ENCODE results near the gene ENTREP3. TPM values are rescaled to one million over a fixed set of nuclear protein-coding genes. Genes with fewer than 3 reads are reported as not detected.

The ENTREP3 gene, protein sequence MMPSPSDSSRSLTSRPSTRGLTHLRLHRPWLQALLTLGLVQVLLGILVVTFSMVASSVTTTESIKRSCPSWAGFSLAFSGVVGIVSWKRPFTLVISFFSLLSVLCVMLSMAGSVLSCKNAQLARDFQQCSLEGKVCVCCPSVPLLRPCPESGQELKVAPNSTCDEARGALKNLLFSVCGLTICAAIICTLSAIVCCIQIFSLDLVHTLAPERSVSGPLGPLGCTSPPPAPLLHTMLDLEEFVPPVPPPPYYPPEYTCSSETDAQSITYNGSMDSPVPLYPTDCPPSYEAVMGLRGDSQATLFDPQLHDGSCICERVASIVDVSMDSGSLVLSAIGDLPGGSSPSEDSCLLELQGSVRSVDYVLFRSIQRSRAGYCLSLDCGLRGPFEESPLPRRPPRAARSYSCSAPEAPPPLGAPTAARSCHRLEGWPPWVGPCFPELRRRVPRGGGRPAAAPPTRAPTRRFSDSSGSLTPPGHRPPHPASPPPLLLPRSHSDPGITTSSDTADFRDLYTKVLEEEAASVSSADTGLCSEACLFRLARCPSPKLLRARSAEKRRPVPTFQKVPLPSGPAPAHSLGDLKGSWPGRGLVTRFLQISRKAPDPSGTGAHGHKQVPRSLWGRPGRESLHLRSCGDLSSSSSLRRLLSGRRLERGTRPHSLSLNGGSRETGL
- 55.8 TPM for polyA plus RNA-seq (2013, experiment 1 of 2)
- polyA plus RNA-seq (2013, experiment 2 of 2), result 56.4 TPM

GRCh38 chr1:155255243-155256007 is at the start of gene ENTREP3:
TSS of gene ENTREP3 (minus strand) at chr1:155255483. CDS start at chr1:155254877, 606 bp downstream.
- H3K4me3 ChIP-seq (ENCODE audit: low read length in 2 of 2), result peak within 1 kb of the TSS; percentile 70 to 83
- H4K8ac ChIP-seq (ENCODE audit: low read depth, low read length), result no peak within 1 kb of the TSS

DNA sequence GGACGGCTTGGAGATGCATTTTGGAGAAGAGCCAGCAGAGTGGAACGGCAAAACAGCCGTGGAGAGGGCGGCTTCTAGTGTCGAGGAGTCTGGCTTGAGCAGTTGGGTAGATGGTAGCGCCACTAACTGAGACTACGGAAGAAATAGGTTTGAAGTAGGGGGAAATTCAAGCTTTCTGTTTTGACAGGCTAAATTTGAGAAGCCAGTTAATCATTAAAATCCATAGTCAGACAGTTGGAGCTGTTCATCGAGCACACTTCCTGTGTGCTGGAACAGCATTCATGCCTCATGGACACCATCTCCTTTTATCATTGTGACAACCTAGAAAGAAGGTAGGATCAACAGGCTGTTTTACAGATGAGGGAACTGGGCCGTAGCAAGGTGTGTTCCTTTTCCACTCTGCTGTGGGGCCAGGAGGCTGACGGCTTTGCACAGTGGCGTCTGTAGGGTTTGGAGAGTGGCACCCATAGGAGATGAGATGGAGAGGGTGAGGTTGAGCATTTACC is 49.3 kb upstream of the ENTREP3 start:
- no peak overlapping the region for H3K4me2 ChIP-seq (ENCODE audit: insufficient read depth, low read length, poor library complexity, severe bottlenecking)
- H2AFZ ChIP-seq (ENCODE audit: low read length), result no peak overlapping the region
- no peak overlapping the region for H3K14ac ChIP-seq (ENCODE audit: low read length)
- no CpG with 5 or more reads among the region's 11 CpGs for WGBS, 2 donors (ENCODE audit: extremely low coverage in 2 of 2, insufficient read length in 2 of 2, insufficient replicate concordance in 1 of 2)
- H2BK12ac ChIP-seq (ENCODE audit: low read length), result peak overlapping the region; percentile 75
- no peak overlapping the region for H4K91ac ChIP-seq (ENCODE audit: low read depth, low read length, poor library complexity)
- H3K9ac ChIP-seq (ENCODE audit: low read depth, low read length, poor library complexity), result no peak overlapping the region
- H3K18ac ChIP-seq (ENCODE audit: low read length), result no peak overlapping the region
- peaks cover 1% of the 10 kb centered on the region for H3K79me1 ChIP-seq (ENCODE audit: low read depth, low read length)
- H3K4me3 ChIP-seq (ENCODE audit: low read length in 2 of 2), result no peak overlapping the region
- H3K4ac ChIP-seq (ENCODE audit: low read length), result peak overlapping the region; percentile 43
- H3K36me3 ChIP-seq (replicated peaks in 1 of 2; ENCODE audit: control insufficient read depth in 2 of 2, insufficient read depth in 2 of 2, low read length in 2 of 2), result peaks cover 0 to 2% of the 10 kb centered on the region in 2 donors
- H3K27me3 ChIP-seq (ENCODE audit: control insufficient read depth in 3 of 3, insufficient read depth in 3 of 3, low read depth in 1 of 3, low read length in 3 of 3), result no peaks in the 10 kb centered on the region
- no peak for DNase-seq (ENCODE audit: low spot score)
- H4K8ac ChIP-seq (ENCODE audit: low read depth, low read length), result no peak overlapping the region
- peak overlapping the region; percentile 76 for H2BK15ac ChIP-seq (ENCODE audit: low read length)
- no peak overlapping the region for H2AK5ac ChIP-seq (ENCODE audit: low read depth, low read length)
- no peak overlapping the region for H3K27ac ChIP-seq (replicated peaks; ENCODE audit: low read length)
- no peak overlapping the region for H2BK5ac ChIP-seq (ENCODE audit: low read length)
- H3K23ac ChIP-seq (ENCODE audit: low read depth, low read length, poor library complexity), result no peak overlapping the region
- H3K9me3 ChIP-seq (replicated peaks in 1 of 2; ENCODE audit: control insufficient read depth in 2 of 2, insufficient read depth in 1 of 2, low read depth in 1 of 2, low read length in 2 of 2), result no peaks in the 10 kb centered on the region
- peaks cover 8 to 10% of the 10 kb centered on the region in 2 donors for H3K4me1 ChIP-seq (ENCODE audit: control insufficient read depth in 2 of 2, insufficient read depth in 1 of 2, low read depth in 1 of 2, low read length in 2 of 2)
- no peak overlapping the region for H2BK120ac ChIP-seq (ENCODE audit: low read depth, low read length)

More at GRCh38 chr1:155255243-155256007, at the start of gene ENTREP3:
- H3K18ac ChIP-seq (ENCODE audit: low read length), result peak within 1 kb of the TSS; percentile 99
- peak within 1 kb of the TSS; percentile 80 for H3K27ac ChIP-seq (replicated peaks; ENCODE audit: low read length)
- DNase-seq (ENCODE audit: low spot score), result peak; percentile 87
- peak within 1 kb of the TSS; percentile 99 for H3K9ac ChIP-seq (ENCODE audit: low read depth, low read length, poor library complexity)
- H3K23ac ChIP-seq (ENCODE audit: low read depth, low read length, poor library complexity), result peak within 1 kb of the TSS; percentile 94
- H3K14ac ChIP-seq (ENCODE audit: low read length), result peak within 1 kb of the TSS; percentile 90
- peaks cover 21 to 29% of the 10 kb centered on the region in 2 donors for H3K4me1 ChIP-seq (ENCODE audit: control insufficient read depth in 2 of 2, insufficient read depth in 1 of 2, low read depth in 1 of 2, low read length in 2 of 2)
- no peak within 1 kb of the TSS for H2BK12ac ChIP-seq (ENCODE audit: low read length)
- peaks cover 7 to 50% of the 10 kb centered on the region in 2 donors for H3K36me3 ChIP-seq (replicated peaks in 1 of 2; ENCODE audit: control insufficient read depth in 2 of 2, insufficient read depth in 2 of 2, low read length in 2 of 2)
- H2BK15ac ChIP-seq (ENCODE audit: low read length), result peak within 1 kb of the TSS; percentile 23
- no CpG with 5 or more reads among the region's 54 CpGs for WGBS, 2 donors (ENCODE audit: extremely low coverage in 2 of 2, insufficient read length in 2 of 2, insufficient replicate concordance in 1 of 2)
- H2BK120ac ChIP-seq (ENCODE audit: low read depth, low read length), result peak within 1 kb of the TSS; percentile 48
- H3K27me3 ChIP-seq (ENCODE audit: control insufficient read depth in 3 of 3, insufficient read depth in 3 of 3, low read depth in 1 of 3, low read length in 3 of 3), result no peaks in the 10 kb centered on the region
- H3K4me2 ChIP-seq (ENCODE audit: insufficient read depth, low read length, poor library complexity, severe bottlenecking), result peak within 1 kb of the TSS; percentile 94
- H2AFZ ChIP-seq (ENCODE audit: low read length), result peak within 1 kb of the TSS; percentile 97
- peaks cover 16% of the 10 kb centered on the region for H3K79me1 ChIP-seq (ENCODE audit: low read depth, low read length)
- peak within 1 kb of the TSS; percentile 79 for H2BK5ac ChIP-seq (ENCODE audit: low read length)
- H3K9me3 ChIP-seq (replicated peaks in 1 of 2; ENCODE audit: control insufficient read depth in 2 of 2, insufficient read depth in 1 of 2, low read depth in 1 of 2, low read length in 2 of 2), result no peaks in the 10 kb centered on the region
- peak within 1 kb of the TSS; percentile 41 for H2AK5ac ChIP-seq (ENCODE audit: low read depth, low read length)
- peak within 1 kb of the TSS; percentile 57 for H3K4ac ChIP-seq (ENCODE audit: low read length)
- H4K91ac ChIP-seq (ENCODE audit: low read depth, low read length, poor library complexity), result peak within 1 kb of the TSS; percentile 57

DNA sequence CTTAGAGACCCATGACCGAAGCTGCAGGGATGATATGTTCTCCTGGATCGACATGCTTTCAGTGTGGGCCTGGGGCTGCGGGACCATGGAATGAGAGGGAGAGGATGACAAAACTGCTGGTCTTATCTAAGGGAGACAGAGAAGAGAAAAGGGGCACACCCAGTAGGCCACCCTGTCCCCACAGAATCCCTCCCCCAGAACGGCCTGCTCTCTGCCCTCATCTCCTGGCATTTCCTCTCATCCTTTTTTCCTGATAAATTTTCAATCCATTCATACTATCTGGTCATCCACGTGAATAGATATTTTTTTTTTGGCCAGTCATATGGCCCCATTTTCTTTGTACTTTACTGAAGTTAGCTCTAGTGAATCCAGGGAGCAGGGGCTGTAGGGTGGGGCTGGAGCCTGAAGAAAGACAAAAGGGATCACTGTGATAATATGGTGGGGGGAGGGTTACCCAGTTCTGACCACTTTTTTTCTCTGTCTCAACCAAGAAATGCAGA is 46.1 kb upstream of the ENTREP3 start, which contains the start of gene PKLR:
Gene PKLR, minus strand, starts transcription at position 97 of the 500 bp plus-strand sequence. Its CDS starts 43 bp downstream, at position 54.
- Histone ChIP-seq H3K27me3 (ENCODE audit: control insufficient read depth in 3 of 3, insufficient read depth in 3 of 3, low read depth in 1 of 3, low read length in 3 of 3) (peaks cover 0 to 6% (median 2%) of the 10 kb centered on the region in 3 experiments), H3K4me1 (ENCODE audit: control insufficient read depth in 2 of 2, insufficient read depth in 1 of 2, low read depth in 1 of 2, low read length in 2 of 2) (peaks cover 5 to 6% of the 10 kb centered on the region in 2 donors), H2AFZ (ENCODE audit: low read length) (peak within 1 kb of the TSS; percentile 49), H3K79me1 (ENCODE audit: low read depth, low read length) (no peaks in the 10 kb centered on the region), H4K91ac (ENCODE audit: low read depth, low read length, poor library complexity) (no peak within 1 kb of the TSS), H3K4me2 (ENCODE audit: insufficient read depth, low read length, poor library complexity, severe bottlenecking) (no peak within 1 kb of the TSS), H3K4ac (ENCODE audit: low read length) (no peak within 1 kb of the TSS), H3K9ac (ENCODE audit: low read depth, low read length, poor library complexity) (peak within 1 kb of the TSS; percentile 38), H3K27ac (replicated peaks; ENCODE audit: low read length) (no peak within 1 kb of the TSS), H3K9me3 (replicated peaks in 1 of 2; ENCODE audit: control insufficient read depth in 2 of 2, insufficient read depth in 1 of 2, low read depth in 1 of 2, low read length in 2 of 2) (no peaks in the 10 kb centered on the region), H4K8ac (ENCODE audit: low read depth, low read length) (no peak within 1 kb of the TSS), H3K36me3 (replicated peaks in 1 of 2; ENCODE audit: control insufficient read depth in 2 of 2, insufficient read depth in 2 of 2, low read length in 2 of 2) (no peaks in the 10 kb centered on the region), H3K4me3 (ENCODE audit: low read length in 2 of 2) (no peak within 1 kb of the TSS), H3K23ac (ENCODE audit: low read depth, low read length, poor library complexity) (no peak within 1 kb of the TSS), H2BK5ac (ENCODE audit: low read length) (no peak within 1 kb of the TSS), H3K14ac (ENCODE audit: low read length) (no peak within 1 kb of the TSS), H2BK15ac (ENCODE audit: low read length) (peak within 1 kb of the TSS; percentile 88), H3K18ac (ENCODE audit: low read length) (peak within 1 kb of the TSS; percentile 31), H2BK12ac (ENCODE audit: low read length) (peak within 1 kb of the TSS; percentile 31), H2BK120ac (ENCODE audit: low read depth, low read length) (no peak within 1 kb of the TSS), H2AK5ac (ENCODE audit: low read depth, low read length) (peak within 1 kb of the TSS; percentile 89)
- DNase-seq (ENCODE audit: low spot score), result no peak
- no CpG with 5 or more reads among the region's 5 CpGs for WGBS, 2 donors (ENCODE audit: extremely low coverage in 2 of 2, insufficient read length in 2 of 2, insufficient replicate concordance in 1 of 2)
